GM12801 (cell line): Measurements from ENCODE around the gene ST7L.

Experiments
- TF ChIP-seq, protein P1 (sequence below): IDR thresholded peaks from one replicate; pipeline ENCODE4 v1.5.1; 2011; ENCODE audit warnings: control low read depth; ENCODE audit not compliant: insufficient read length; ENCODE audit errors: extremely low read depth

The ST7L gene

GRCh38 chr1:112507336-112507735 lies 111.6 kb downstream of the ST7L start:
- TF ChIP-seq, protein P1, sequence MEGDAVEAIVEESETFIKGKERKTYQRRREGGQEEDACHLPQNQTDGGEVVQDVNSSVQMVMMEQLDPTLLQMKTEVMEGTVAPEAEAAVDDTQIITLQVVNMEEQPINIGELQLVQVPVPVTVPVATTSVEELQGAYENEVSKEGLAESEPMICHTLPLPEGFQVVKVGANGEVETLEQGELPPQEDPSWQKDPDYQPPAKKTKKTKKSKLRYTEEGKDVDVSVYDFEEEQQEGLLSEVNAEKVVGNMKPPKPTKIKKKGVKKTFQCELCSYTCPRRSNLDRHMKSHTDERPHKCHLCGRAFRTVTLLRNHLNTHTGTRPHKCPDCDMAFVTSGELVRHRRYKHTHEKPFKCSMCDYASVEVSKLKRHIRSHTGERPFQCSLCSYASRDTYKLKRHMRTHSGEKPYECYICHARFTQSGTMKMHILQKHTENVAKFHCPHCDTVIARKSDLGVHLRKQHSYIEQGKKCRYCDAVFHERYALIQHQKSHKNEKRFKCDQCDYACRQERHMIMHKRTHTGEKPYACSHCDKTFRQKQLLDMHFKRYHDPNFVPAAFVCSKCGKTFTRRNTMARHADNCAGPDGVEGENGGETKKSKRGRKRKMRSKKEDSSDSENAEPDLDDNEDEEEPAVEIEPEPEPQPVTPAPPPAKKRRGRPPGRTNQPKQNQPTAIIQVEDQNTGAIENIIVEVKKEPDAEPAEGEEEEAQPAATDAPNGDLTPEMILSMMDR = no peak

DNA sequence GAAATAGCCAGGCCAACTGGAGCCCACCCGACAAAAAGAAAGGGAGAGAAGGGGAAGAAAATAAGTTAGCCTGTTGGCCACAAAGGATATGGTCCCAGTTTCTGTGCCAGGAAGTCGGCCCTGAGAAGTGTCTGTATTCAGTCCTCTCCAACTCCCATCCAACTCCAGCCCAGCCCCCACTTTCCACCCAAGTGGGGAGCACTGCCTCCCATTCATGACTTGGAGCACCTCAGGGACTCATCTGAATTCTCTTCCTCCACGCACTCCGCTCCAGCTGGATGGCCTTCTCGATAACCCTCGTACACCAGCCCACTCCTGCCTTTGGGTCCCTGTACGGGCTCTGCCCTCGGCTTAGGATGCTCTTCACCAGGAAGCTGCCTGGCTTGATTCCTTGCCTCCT lies 112.2 kb downstream of the ST7L start:
- TF ChIP-seq, protein P1 = no peak

DNA sequence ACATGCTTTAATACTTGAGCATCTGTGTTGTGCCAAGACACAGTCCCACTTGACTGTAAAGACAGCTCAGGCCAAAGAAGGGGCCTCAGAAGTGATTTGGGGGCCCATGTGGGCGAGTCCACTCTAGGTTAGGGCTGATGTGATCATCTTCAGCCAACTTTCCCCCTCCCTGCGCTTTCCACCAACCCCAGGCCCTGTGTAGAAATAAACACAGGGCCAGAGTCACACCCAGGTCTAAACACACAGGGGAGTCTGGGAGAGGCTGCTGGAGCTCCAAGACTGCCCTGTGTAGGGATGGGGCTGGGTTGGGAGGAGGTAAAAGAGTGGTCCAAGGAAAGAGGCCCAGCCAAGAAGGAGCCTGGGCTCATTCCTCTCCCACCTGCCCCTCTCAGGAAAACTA lies 112.6 kb downstream of the ST7L start:
- TF ChIP-seq, protein P1 = no peak

DNA sequence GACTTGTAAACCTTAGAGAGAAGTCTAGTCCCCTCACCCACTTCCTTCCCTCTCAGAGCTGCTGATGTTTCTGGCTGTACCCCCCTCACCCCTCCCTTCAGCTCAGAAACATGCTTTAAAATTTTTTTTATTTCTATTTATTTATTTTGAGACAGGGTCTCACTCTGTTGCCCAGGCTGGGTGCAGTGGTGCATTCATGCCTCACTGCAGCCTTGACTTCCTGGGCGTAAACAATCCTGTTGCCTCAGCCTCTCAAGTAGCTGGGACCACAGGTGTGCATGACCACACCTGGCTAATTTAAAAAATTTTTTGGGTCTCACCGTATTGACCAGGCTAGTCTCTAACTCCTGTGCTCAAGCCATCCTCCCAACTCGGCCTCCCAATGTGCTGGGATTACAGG lies 113.1 kb downstream of the ST7L start:
- TF ChIP-seq, protein P1 = no peak

DNA sequence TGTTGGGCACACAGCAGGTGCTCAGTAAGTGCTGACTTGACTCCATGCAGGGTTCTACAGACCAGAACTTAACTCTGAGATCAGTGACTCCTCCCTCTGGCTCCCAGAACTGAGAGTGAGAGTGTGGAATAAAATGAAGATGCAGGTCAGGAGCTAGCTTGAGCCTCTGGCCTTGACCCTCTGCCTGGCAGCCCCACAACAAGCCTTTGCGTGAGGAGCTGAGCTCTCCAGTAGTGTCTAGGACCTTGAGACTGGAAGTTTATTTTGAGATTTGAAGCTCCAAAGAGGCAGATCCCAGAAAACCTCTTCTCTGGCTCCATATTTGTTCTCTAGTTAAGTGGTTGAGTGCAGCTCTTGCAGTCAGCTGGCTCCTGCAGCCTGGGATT lies 113.5 kb downstream of the ST7L start:
- TF ChIP-seq, protein P1 = no peak

GRCh38 chr1:112504661-112505399 lies 114.1 kb downstream of the ST7L start:
- TF ChIP-seq, protein P1 = no peak

GRCh38 chr1:112504001-112504660 lies 114.8 kb downstream of the ST7L start:
- TF ChIP-seq, protein P1 = no peak
